ENCODE results near the gene MMP25. TPM values are rescaled to one million over a fixed set of nuclear protein-coding genes. Genes with fewer than 3 reads are reported as not detected.
"Not testable (repeated sequence)": the region's sequence is repeated elsewhere in the genome, so short reads cannot be mapped to it uniquely, and the experiment has no call there.

Gene MMP25
- total RNA-seq, 2 experiments from 2014 or later: 0.42 to 0.80 TPM

DNA sequence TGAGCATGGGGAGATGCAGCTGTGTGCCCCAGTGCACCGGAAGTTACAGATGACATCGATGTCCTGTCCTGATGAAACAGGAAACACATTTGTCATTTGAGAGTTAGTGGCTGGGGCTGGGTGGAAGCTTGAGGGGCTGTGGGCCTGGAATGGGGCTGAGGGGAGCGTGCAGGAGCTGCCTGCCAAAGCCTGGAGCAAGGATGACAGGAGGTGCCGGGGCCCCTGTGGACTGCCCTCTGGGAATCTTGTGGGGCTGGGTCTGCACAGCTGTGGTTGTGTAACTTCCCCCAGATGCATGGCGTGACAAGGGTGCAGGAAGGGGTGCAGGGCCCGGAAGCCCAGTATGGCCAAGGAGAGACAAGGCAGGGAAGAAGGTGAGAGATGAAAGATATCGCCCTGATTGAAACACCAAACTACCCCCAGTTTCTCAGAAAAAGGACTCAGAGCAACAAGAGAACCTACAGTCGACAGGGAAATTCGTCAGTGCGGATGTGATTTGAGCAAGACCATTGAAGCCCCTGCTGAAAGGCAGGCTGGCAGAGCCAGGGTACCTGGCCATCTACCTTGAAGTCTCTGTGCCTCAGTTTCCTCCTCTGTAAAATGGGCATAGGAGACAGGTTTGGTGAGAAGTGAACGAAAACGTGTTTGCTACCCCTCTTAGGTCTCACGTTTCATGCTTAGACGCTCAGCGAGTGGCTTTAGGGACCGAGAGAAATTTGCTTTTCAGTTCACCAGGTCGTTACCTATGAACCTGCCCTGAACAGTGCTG, 8.8 kb downstream of the MMP25 start:
- no peak overlapping the region for H3K4me3 ChIP-seq (ENCODE audit: low read length)
- Mint-ChIP-seq H3K36me3 (ENCODE audit: low read depth) (peaks cover 30% of the 10 kb centered on the region), H3K27me3 (no peaks in the 10 kb centered on the region), H3K4me1 (ENCODE audit: low read depth) (peaks cover 48% of the 10 kb centered on the region), H3K9me3 (no peaks in the 10 kb centered on the region), H3K4me3 (peak overlapping the region; percentile 54), H3K27ac (peak overlapping the region; percentile 67)
- TF ChIP-seq, protein P1, sequence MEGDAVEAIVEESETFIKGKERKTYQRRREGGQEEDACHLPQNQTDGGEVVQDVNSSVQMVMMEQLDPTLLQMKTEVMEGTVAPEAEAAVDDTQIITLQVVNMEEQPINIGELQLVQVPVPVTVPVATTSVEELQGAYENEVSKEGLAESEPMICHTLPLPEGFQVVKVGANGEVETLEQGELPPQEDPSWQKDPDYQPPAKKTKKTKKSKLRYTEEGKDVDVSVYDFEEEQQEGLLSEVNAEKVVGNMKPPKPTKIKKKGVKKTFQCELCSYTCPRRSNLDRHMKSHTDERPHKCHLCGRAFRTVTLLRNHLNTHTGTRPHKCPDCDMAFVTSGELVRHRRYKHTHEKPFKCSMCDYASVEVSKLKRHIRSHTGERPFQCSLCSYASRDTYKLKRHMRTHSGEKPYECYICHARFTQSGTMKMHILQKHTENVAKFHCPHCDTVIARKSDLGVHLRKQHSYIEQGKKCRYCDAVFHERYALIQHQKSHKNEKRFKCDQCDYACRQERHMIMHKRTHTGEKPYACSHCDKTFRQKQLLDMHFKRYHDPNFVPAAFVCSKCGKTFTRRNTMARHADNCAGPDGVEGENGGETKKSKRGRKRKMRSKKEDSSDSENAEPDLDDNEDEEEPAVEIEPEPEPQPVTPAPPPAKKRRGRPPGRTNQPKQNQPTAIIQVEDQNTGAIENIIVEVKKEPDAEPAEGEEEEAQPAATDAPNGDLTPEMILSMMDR (IDR thresholded peaks at IDR 0.05): no peak
- H3K27me3 ChIP-seq (ENCODE audit: control insufficient read depth in 1 of 2, insufficient read depth in 2 of 2, low read length in 2 of 2): no peaks in the 10 kb centered on the region
- H3K4me1 ChIP-seq (ENCODE audit: insufficient read depth, low read length): peaks cover 56% of the 10 kb centered on the region
- DNase-seq: peak in 2 of 14 experiments; percentile 51 to 58
- H3K36me3 ChIP-seq (ENCODE audit: insufficient read depth, low read length): peaks cover 3% of the 10 kb centered on the region
- POLR2A ChIA-PET: interaction anchor here (0.6 to 1.0 kb wide), 3 partner anchors 8 to 74 kb away, joined by 3 to 4 read pairs (median 4); partner anchors contain the start of gene MMP25
- CTCF ChIA-PET: interaction anchor here (0.6 to 1.9 kb wide), 2 partner anchors 74 to 76 kb away, joined by 3 to 7 read pairs; no protein-coding TSS in a partner anchor
- H3K9me3 ChIP-seq (ENCODE audit: control insufficient read depth in 1 of 2, insufficient read depth in 1 of 2, low read length in 2 of 2): no peaks in the 10 kb centered on the region
- no peak overlapping the region for H3K27ac ChIP-seq (ENCODE audit: low read depth in 1 of 2, low read length in 2 of 2)
- intact Hi-C loops (cut with DNase I, micrococcal nuclease): loop anchor here in 1 of 2 experiments (5.0 kb wide), 1 partner anchor 53 kb away; no protein-coding TSS in a partner anchor
- no peak for ATAC-seq (ENCODE audit: poor library complexity)

DNA sequence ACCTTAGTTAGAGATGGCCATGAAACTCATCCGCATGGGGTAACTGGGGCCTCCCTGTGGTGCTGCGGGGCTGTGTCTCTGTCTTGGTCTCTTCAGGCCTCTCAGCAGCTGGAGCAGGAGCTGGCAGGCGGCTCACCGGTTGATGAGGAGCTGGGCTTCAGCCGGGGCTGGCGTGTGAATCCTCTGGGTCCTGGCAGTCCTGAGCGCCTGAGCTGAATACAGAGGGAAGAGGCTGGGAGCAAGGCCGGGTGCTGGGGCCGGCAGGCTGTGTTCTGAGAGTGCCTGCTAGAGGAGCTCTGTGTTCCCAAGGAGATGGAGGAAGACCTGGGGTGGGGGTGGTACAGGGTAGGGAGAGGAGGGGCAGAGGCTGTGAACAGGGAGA, 9.4 kb downstream of the MMP25 start:
- H3K9me3 ChIP-seq (ENCODE audit: control insufficient read depth in 1 of 2, insufficient read depth in 1 of 2, low read length in 2 of 2); H3K9me3 Mint-ChIP-seq; H3K27me3 Mint-ChIP-seq; H3K4me3 ChIP-seq (ENCODE audit: low read length); H3K36me3 ChIP-seq (ENCODE audit: insufficient read depth, low read length); H3K27me3 ChIP-seq (ENCODE audit: control insufficient read depth in 1 of 2, insufficient read depth in 2 of 2, low read length in 2 of 2); ATAC-seq (ENCODE audit: poor library complexity); H3K27ac ChIP-seq (ENCODE audit: low read depth in 1 of 2, low read length in 2 of 2): not testable (repeated sequence)
- DNase-seq: peak in 1 of 14 experiments; percentile 15
- Mint-ChIP-seq H3K27ac (peak overlapping the region; percentile 67), H3K4me1 (ENCODE audit: low read depth) (peaks cover 50% of the 10 kb centered on the region), H3K4me3 (peak overlapping the region; percentile 54), H3K36me3 (ENCODE audit: low read depth) (peaks cover 30% of the 10 kb centered on the region)
- POLR2A ChIA-PET: interaction anchor here (0.8 to 0.9 kb wide), 2 partner anchors 8 to 11 kb away, joined by 3 read pairs; no protein-coding TSS in a partner anchor
- CTCF ChIA-PET: interaction anchor here (0.6 to 1.9 kb wide), 2 partner anchors 74 to 75 kb away, joined by 3 to 7 read pairs; no protein-coding TSS in a partner anchor
- intact Hi-C loops (cut with DNase I, micrococcal nuclease): loop anchor here in 1 of 2 experiments (5.0 kb wide), 1 partner anchor 53 kb away; no protein-coding TSS in a partner anchor
- H3K4me1 ChIP-seq (ENCODE audit: insufficient read depth, low read length): peaks cover 59% of the 10 kb centered on the region

DNA sequence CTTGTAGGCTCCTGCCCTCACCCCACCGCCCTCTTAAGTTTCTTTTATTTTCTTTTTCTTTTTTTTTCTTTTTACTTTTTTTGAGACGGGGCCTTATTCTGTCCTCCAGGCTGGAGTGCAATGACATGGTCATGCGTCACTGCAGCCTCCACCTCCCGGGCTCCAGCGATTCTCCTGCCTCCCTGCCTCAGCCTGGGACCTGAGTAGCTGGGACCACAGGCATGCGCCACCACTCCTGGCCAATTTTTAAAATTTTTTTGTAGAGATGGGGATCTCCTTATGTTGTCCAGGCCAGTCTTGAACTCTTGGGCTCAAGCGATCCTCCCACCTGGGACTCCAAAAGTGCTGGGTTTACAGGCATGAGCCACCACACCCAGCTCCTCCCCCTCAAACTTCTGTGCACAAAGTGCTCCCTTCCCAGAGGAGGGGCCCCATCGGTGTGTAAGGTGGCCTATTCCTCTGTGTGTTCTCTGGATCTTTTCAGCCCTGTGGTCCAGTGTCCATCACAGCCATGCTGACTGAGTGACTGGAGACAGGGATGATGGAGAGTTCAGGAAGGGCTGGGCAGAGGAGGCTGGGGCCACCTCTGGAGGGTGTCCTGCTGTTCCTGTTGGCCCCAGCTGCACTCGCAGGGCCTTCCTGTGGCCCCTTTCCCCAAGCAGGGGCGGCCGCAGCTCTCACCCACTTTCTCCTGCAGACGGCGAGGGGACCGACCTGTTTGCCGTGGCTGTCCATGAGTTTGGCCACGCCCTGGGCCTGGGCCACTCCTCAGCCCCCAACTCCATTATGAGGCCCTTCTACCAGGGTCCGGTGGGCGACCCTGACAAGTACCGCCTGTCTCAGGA, 10.2 kb downstream of the MMP25 start:
- intact Hi-C loops (cut with DNase I, micrococcal nuclease): loop anchor here in 1 of 2 experiments (5.0 kb wide), 1 partner anchor 54 kb away; no protein-coding TSS in a partner anchor
- Mint-ChIP-seq H3K27me3 (no peaks in the 10 kb centered on the region), H3K36me3 (ENCODE audit: low read depth) (peaks cover 30% of the 10 kb centered on the region), H3K4me1 (ENCODE audit: low read depth) (peaks cover 50% of the 10 kb centered on the region), H3K9me3 (no peaks in the 10 kb centered on the region), H3K4me3 (peak overlapping the region; percentile 70), H3K27ac (peak overlapping the region; percentile 61)
- Histone ChIP-seq H3K4me1 (ENCODE audit: insufficient read depth, low read length) (peaks cover 64% of the 10 kb centered on the region), H3K4me3 (ENCODE audit: low read length) (no peak overlapping the region), H3K27ac (ENCODE audit: low read depth in 1 of 2, low read length in 2 of 2) (no peak overlapping the region), H3K27me3 (ENCODE audit: control insufficient read depth in 1 of 2, insufficient read depth in 2 of 2, low read length in 2 of 2) (no peaks in the 10 kb centered on the region), H3K9me3 (ENCODE audit: control insufficient read depth in 1 of 2, insufficient read depth in 1 of 2, low read length in 2 of 2) (no peaks in the 10 kb centered on the region), H3K36me3 (ENCODE audit: insufficient read depth, low read length) (peaks cover 3% of the 10 kb centered on the region)
- ChIA-PET CTCF (interaction anchor here (0.8 to 1.9 kb wide), 2 partner anchors 25 to 73 kb away, joined by 3 to 7 read pairs; no protein-coding TSS in a partner anchor), POLR2A (interaction anchor here (0.8 to 1.1 kb wide), 3 partner anchors 9 to 18 kb away, joined by 3 to 4 read pairs (median 3); no protein-coding TSS in a partner anchor)
- TF ChIP-seq, protein P1 (IDR thresholded peaks at IDR 0.05): no peak
- ATAC-seq (ENCODE audit: poor library complexity) (no peak), DNase-seq (peak in 1 of 14 experiments; percentile 15)
